Stimulated activated CD4-positive, alpha-beta T cell treated with anti-CD3 and anti-CD28 coated beads, TNF-alpha, amount 100 ng/mL, for 48 hours (primary cell): Measurements from ENCODE around the gene MCTP1.
"Not testable (repeated sequence)": the region's sequence is repeated elsewhere in the genome, so short reads cannot be mapped to it uniquely, and the experiment has no call there.

ENCODE experiments used
- DNase-seq, 3 donors: peaks; one replicate each; pipeline ENCODE4 v3.0.0-alpha.2; 2020; ENCODE audit warnings: low read depth in 3 of 3

Gene MCTP1

DNA sequence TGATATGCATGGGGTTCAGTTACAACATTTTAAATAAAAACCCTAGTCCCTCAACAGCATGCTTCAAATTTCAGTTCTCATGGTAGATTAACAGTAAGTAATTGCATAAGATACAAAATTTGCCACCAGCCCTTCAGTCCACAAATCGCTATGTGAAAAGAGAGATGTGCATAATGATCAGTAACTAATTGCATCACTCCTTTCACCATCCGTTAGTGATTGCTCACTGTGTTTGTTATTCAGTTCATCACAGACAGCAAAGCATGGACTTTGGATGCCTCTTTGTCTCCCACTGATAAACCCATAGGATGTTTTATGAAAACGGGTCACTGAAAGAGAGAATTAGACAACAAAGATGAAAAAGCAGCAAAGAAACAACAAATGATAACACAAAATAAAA lies 103.2 kb downstream of the MCTP1 start:
- DNase-seq: no peak

DNA sequence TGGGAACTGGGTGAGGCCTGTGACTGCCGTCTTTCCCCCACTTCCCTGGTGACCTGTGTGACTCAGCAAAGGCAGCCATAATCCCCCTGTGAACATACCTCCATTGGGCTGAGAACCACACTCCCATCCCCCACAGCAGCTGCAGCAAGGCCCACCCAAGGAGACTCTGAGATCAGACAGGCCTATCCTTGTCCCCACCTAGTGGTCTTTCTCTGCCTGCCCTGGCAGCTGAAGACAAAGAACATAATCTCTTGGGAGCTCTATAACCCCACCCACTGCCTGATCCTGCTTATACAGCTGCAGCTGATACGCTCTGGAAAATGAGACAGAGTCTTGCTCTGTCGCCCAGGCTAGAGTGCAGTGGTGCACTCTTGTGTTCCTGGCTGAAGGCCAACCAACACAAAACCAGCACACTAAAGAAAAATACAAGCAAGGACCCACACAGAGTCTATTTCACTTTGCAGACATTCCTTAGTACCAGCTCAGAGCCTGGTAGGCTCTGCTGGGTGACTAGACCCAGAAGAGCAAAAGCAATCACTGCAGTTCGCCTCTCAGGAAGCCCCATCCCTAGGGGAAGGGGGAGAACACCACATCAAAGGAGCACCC lies 106.7 kb downstream of the MCTP1 start:
- DNase-seq: no peak

DNA sequence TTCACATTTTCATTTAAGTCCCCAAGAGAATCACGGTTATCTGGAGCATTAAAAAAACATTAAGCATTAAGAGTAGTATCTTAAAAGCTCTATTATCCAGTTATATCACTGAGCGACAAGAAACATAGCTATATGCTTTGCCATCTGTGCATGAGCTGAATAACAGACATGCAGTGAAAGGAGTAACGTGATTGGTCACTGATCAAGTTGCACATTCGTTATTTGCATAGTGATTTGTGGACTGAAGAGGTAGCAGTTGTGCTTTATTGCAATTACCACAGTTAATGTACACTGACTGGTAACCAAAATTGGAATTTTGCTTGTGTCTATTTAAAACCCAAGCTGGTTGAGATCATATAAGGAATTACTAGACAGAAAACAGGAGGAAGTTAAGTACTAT lies 107.4 kb downstream of the MCTP1 start:
- no peak for DNase-seq

DNA sequence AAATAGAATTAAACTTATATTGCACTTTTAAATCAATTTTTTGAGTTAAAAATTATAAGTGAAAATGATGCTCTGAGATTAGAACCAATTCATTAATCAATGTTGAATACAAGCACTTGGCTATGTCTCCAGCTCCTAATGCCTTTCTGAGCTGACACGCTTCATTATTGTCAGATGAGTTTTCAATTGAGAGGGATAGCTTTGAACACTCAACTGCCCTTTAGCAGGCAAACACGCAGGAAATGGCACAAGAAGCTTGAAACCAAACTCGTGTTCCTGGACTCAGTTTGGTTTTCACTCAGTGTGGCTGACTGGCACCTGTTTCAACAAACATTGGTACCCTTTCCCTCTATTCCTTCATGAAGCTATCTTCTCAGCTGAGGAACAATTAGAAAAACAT lies 109.8 kb downstream of the MCTP1 start:
- DNase-seq: no peak

DNA sequence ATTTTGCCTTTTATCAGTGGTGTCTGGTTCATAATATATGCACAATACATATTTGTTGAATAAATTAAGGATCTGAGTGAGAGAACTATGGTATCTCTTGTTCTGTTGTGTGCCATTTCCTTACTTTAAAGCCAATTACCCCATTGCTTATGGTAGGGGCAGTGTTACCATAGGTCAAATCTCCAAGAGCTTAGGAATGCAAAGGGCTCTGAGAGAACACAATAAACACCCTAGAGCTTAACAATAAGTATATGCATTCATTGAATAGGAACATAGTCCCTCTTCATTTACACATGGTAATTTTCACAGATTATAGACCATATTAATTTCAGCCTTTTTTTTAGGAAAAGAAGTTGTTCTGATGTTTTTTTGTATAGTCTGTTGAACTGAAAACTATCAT lies 112.2 kb downstream of the MCTP1 start:
- no peak for DNase-seq

DNA sequence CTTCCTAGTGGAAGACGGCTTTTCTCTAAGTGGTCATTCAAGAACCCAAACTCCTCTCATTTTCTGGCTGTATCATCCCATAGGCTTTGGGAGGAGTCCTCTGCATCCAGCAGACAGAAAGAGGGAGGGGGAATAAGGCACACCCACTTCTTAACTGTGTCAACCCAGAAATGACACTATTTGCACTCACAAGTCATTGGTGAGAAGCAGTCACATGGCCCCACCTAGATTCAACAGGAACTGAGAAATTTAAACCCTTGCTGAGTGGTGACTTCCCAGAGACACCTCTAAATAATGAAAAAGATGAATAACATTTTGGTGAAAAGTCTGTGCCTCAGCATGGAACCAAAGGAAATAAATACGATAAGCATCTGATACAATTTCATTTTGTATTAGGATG lies 120.0 kb downstream of the MCTP1 start:
- DNase-seq: no peak

DNA sequence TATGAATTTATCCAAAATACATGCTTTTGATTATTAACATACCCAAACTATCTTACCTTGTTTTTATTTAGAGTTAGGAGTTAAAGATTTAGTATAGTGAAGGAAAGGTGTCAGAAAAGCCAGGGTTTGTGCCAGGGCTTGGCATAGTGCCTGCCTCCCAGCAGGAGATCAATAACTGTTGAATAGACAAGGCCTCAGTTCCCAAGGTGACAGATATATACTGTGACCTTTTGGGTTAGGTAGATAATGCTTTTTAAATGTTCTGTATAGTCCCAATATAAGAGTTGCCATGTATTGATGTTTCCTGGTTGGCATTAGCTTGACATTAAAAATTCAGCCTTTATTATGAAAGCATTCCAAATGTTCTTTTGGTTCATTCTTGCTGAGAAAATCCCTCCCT lies 121.8 kb downstream of the MCTP1 start:
- no peak for DNase-seq

DNA sequence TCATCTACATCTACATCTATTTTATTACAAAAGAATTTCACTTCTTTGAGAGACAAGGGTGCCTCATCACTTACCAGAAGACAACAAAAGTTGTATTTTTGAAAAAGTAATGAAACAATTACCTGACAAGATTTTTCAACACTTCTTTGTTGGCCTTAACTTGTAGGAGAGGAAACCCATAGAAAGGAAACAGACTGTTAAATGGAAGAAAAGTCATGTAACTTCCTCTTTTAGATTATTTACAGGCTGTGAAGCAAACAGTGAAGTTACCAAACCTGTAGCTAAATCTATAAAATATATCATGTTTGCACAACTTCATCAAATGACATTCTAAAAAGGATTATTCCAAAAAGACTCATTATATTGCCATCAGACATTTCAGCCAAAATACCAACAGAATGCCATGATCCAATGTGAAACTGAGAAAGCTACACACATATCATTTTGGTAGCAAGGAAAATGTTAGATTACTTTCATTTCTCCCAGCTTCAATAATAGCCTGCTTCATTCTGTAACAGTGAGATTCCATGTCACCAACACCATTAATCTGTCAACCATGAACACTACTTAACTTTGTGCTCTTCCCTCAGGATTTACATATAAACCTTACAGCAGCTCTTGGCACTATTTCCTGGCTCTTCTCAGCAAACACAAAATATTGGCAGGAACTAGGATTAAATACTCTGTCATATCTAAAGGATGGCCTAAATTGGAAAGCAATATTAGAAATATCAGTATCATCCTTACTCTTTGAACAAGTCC lies 122.5 kb downstream of the MCTP1 start:
- no peak for DNase-seq

DNA sequence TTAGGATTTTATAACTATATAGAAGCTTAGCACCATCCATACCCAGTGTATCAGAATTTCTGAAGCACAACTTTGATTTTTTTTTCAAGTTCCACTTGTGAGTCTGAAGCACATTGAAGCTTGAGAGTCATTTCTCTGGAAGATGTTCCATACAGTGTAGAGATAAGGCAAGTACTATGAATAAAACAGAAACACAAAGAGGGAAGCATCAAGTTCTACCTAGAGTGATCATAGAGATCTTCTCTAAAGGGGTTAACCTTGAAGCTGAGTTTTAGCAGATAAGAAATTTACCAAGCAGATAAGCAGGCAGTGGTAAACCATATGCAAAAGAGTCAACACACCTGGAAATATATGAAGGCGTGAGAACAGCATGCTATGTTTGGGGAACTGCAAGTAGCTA lies 125.3 kb downstream of the MCTP1 start:
- no peak for DNase-seq

DNA sequence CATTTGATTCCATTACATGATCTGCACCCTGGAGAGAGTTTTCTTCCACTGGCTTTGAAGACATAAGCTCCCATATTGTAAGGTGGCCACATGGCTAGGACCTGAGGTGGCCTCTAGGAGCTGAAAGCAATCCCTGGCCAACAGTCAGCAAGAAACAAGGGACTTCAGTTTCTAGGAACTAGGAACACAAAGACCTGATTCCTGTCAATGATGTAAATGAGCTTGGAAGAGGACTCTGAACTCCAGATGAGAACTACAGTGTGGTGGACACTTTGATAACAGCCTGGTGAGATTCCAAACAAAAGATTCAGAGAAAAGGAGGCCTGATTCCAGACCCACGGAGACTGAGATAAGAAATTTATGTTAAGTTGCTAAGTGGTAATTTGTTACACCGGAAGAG lies 129.0 kb downstream of the MCTP1 start:
- no peak for DNase-seq

DNA sequence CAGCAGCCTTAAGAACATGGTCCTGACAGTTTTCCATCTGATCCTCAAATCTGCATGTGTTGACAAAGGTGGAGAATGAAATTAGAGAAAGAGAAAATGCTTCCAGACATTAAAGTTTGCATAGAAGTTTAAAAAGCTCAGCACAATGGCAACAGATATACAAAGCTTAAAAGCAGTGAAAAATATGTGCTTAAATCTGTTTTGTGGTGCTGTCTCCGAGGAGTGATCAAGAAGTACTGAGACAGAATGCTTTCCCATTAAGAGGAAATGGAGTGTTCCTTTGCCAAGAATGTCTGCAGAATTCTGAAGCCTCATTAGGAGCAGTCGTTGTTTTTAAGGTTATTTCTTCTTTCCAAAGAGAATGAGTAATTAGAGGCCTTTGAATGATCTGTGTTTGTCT lies 131.4 kb downstream of the MCTP1 start:
- no peak for DNase-seq

DNA sequence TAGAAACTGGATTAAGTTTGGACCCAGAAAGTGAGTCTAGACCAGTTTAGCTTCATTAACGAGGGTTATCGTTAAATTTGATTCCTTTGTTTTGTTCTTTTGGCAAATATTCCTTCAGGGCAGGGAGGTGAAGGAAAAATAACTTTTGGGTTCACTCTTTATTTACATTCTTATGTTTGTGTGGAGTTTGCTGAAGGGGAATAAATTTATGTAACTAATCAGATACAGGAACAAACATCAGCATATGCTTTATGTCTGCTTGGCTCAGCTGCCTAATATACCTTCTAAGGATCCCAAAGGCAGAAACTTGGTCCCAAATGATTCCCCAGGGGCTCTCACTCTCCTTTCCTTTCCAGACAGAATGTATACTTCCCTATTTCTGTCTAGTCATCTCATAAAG lies 132.4 kb downstream of the MCTP1 start:
- no peak for DNase-seq

DNA sequence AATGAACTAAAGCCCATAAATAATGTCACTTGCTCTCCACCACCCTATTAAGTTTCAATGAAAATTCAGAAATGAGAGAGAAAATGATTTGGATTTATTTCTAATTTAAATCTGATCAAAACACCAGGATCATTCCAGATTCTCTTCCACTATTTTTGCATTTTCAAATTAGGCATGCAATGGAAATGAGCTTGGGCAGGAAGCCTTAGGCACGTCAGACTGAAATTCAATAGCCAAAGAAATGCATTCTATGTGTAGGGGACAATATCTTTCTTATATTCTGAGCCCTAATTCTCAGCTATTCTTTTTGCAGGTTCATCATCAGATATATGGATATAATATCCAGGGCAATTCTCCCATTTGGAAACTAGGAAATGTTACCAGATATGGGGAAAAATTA lies 132.8 kb downstream of the MCTP1 start:
- no peak for DNase-seq

DNA sequence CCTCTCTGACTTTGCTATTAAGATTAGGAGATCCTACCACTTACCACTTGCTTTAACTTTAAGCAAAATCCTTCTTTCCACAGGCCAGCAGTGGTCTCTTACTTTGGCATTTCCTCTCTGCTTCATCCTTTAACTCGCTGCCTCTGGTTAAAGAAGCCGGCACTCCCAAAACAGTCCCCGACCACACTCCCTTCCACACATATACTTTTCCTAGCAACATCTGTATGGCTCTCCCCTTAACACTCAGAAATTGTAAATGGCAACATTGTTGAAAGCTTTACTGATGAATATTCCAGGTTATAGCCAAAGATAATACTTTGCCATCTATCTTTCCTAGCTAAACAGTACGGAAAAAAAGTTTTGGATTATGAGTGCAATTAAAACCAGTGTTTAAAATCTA lies 133.2 kb downstream of the MCTP1 start:
- DNase-seq: no peak

DNA sequence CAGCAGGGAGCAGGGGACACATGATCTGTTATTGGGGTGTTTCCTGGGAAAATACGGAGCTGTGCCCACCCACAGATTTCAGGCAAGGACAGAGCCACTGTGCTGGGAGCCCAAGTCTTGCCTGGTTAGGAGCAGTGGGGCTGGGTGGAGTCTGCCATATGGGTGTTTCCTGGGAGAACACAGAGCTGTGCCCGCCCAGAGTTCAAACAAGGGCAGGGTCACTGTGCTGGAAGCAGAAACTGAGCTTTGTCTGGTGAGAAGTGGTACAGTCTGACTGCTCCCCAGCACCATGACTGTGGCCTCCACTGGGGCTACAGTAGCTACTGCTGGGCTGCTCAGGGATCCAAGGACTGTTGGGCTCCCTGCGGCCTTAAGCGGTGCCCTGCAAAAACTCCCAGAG lies 135.5 kb downstream of the MCTP1 start:
- no peak for DNase-seq

DNA sequence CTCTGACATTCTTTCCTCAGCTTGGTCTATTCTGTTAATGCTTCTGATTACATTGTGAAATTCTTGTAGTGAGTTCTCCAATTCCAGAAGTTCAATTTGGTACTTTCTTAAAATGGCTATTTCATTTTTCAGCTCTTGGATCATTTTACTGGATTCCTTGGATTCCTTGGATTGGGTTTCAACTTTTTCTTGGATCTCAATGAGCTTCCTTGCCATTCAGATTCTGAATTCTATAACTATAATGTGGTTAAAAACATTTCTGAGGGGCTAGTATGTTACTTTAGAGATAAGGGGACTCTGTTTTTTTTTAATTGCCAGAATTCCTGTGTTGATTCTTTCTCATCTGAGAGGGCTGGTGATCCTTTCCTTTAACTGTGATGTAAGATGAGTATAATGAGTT lies 136.4 kb downstream of the MCTP1 start:
- no peak for DNase-seq

DNA sequence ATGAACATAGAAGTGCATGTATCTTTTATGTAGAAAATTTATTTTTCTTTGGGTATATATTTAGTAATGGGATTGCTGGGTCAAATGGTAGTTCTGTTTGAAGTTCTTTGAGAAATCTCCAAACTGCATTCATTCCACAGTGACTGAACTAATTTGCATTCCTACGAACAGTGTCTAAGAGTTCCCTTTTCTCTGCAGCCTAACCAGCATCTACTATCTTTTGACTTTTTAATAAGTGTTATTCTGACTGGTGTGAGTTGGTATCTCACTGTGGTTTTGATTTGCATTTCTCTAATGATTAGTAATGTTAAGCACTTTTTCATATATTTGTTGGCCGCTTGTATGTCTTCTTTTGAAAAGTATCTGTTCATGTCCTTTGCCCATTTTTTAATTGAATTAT lies 141.0 kb downstream of the MCTP1 start:
- DNase-seq: not testable (repeated sequence)

DNA sequence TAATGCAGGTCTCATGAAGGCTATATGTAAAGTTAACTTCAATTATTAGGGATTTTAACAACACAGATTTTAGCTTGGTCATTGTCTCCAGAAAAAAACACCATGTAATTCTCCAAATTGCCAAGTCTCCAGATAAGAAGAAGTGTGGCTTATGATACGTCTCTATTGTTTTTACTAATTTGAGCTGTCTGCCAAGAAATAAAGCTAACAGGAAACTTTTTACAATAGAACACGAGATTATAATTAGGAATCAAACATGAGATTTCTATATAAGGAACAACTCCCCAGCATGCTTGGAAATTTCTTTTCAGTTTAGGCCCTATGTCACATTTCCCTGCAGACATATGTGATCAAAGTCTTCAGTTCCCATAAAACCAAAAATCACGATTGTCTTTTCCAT lies 142.7 kb downstream of the MCTP1 start:
- no peak for DNase-seq

DNA sequence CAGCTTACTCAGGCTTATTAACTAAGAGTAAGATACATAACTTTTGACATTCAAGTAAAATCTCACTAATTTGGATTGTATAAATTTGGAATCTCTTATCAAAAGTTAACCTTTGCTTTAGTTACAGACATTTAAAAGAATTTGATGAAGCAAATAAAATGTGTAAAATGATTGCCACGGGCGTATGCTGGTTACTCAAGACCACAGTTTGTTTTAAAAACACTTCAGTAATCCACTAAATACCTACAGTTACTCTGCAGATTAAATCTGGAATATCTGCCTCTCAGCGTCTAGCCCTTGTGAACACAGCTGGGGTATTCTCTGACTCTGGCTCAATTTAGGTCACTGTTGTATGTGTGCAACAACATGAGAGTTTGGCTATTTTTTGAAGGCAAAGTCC lies 143.8 kb downstream of the MCTP1 start:
- no peak for DNase-seq

DNA sequence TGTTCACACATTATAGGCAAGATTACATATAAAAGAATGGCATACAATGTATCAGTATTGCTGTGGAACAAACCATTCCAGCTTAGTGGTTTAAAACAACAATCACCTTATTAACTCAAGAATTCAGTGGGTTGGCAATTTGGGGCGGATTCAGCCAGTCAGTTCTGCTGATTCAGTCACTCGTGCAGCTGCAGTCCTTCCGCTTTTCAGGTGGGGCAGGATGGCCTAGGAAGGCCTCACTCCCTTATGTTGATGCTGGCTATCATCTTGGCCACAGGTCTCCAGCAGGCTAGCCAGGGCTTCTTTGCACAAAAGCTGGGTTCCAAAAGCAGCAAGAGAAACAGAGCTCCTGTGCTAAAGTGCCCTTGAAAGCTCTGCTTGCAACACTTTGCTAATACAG lies 150.6 kb downstream of the MCTP1 start:
- no peak for DNase-seq

DNA sequence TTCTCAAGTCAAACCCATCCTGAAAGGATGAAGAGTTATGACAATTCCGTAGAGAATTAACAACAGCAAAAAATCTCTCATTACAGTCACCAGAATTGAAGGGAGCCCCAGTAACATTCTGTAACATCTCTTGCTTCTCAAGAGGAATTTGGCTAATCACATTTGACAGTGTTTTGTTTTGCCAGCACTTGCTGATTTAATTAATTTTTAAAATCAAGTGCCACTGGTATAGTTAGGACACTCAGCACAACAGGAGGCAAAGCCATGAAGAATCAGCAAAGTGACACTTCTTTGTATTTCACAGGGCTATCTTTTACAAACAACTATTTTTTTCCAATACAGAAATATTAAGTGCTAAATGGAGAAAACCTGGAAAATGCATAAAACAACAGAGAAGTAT lies 152.8 kb downstream of the MCTP1 start:
- DNase-seq: no peak

DNA sequence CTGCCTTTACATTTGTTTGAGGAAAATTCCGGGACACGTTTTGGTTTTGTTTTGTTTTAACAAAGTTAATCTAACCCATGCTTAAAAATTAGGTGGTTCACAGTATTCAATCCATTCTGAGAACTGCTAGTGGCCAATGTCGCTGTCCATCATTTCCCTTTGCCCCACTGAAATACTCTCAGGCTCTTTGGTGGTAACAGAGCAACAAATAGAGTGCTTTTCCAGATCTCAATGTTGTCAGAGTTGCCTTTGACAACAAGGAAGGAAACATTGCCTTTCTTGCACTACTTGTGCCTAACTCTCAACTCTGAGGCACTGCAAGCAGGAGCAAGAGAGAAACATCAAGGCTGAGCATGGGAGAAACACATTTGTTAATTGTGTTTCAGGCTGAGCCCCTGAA lies 154.0 kb downstream of the MCTP1 start:
- no peak for DNase-seq

DNA sequence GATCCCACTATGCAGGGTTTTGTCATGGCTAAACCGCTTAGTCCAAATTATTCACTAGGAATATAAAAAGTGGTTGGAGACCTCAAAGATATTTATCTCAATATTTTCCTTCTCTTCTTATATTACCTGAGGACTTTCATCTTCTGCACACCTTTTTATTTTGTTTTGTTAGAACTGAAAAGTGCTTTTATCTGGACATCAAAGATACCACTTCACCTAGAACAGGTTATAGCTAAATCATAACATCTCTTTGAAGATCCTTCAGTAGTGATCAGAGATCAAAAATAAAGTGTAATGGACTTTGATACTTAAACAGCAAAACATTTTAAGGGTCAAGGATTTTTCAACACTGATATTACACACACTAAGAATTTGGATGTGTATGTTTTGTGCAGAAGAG lies 160.2 kb downstream of the MCTP1 start:
- DNase-seq: no peak

DNA sequence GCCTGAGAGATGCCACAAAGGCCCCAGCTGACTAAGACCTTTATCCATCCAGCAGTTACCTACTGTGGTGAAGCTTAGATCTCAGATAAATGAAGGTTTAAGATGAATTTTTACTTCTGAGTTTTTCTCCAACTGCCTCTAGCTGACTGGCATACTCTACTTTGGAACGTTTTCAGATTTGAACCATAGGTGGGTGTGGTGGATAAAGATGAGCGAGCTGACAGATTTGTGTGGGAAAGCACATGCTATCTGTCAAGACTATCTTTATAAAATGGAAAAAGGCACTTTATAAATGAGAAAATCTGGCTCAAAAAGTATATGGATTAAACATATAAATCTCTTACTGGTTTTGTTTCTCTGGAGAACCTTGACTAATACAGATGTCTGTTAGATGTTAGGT lies 160.8 kb downstream of the MCTP1 start:
- no peak for DNase-seq
